ENCODE measurements around the gene FAM107A.

DNA sequence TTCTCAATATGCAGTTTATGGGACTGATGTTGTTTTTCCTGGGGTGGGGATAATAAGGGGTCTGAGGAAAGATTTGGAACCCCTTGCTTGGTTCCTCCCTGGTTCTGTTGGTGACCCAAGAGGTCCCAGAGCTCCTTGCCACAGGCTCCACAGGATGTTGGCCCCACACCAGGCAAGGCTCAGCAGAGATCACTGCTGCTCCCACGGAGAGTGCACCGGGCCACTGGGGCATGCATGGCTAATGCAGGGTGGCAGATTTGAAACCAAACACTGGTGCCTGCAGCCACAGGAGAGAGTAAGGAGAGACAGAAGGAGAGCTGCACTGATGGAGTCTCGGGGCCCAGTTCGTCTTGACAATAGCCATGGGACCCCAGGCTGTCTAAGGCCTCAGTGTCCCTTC is 2.5 kb downstream of the FAM107A start:
- TF ChIP-seq POLR2AphosphoS5 (IDR thresholded peaks at IDR 0.05; ENCODE audit: borderline replicate concordance, low read depth, low read length) (no peak), FOXP2 (optimal IDR thresholded peaks at IDR 0.05; ENCODE audit: control extremely low read depth, extremely low read length, insufficient read depth) (no peak)

Measured in SK-N-MC (cell line).